Activated naive CD8-positive, alpha-beta T cell treated with anti-CD3 and anti-CD28 coated beads, Interleukin-2, amount 50 U/mL, for 24 hours (primary cell): Measurements from ENCODE around the gene CELF2.

ENCODE experiments used
- ATAC-seq: fragments of 150-1000 bp; cut with Tn5 transposase; one replicate; pipeline ENCODE4 v1.10.0; 2021
- DNase-seq: peaks from one replicate; pipeline ENCODE4 v3.0.0; 2021
- H3K27ac Mint-ChIP-seq: one replicate; pipeline ENCODE4 v1.8.0; 2021; ENCODE audit warnings: mild to moderate bottlenecking, mixed read lengths
- H3K27me3 Mint-ChIP-seq: one replicate; pipeline ENCODE4 v1.8.0; 2021; ENCODE audit warnings: mixed read lengths
- H3K36me3 Mint-ChIP-seq: one replicate; pipeline ENCODE4 v1.8.0; 2021; ENCODE audit warnings: low read depth, mixed read lengths
- H3K4me1 Mint-ChIP-seq: one replicate; pipeline ENCODE4 v1.8.0; 2021; ENCODE audit warnings: mixed read lengths
- H3K4me3 Mint-ChIP-seq: one replicate; pipeline ENCODE4 v1.8.0; 2021; ENCODE audit warnings: mild to moderate bottlenecking, moderate library complexity, mixed read lengths
- H3K9me3 Mint-ChIP-seq: one replicate; pipeline ENCODE4 v1.8.0; 2021; ENCODE audit warnings: mixed read lengths

Gene CELF2

GRCh38 chr10:11011984-11012383 lies 5.7 kb upstream of the CELF2 start:
- Mint-ChIP-seq H3K27ac (no peak overlapping the region), H3K4me1 (peaks cover 3% of the 10 kb centered on the region), H3K27me3 (peaks cover 73% of the 10 kb centered on the region), H3K36me3 (no peaks in the 10 kb centered on the region), H3K4me3 (no peak overlapping the region), H3K9me3 (no peaks in the 10 kb centered on the region)
- no peak for ATAC-seq
- no peak for DNase-seq

GRCh38 chr10:11012421-11013295 lies 5.0 kb upstream of the CELF2 start:
- ATAC-seq, result no peak
- Mint-ChIP-seq H3K36me3 (no peaks in the 10 kb centered on the region), H3K27me3 (peaks cover 75% of the 10 kb centered on the region), H3K27ac (no peak overlapping the region), H3K4me1 (peaks cover 7% of the 10 kb centered on the region), H3K4me3 (no peak overlapping the region), H3K9me3 (no peaks in the 10 kb centered on the region)
- DNase-seq, result no peak

GRCh38 chr10:11013836-11014235 lies 3.8 kb upstream of the CELF2 start:
- H3K27ac Mint-ChIP-seq, result no peak overlapping the region
- H3K4me1 Mint-ChIP-seq, result peaks cover 10% of the 10 kb centered on the region
- no peaks in the 10 kb centered on the region for H3K36me3 Mint-ChIP-seq
- no peak for DNase-seq
- no peak for ATAC-seq
- H3K4me3 Mint-ChIP-seq, result no peak overlapping the region
- H3K9me3 Mint-ChIP-seq, result no peaks in the 10 kb centered on the region
- peaks cover 67% of the 10 kb centered on the region for H3K27me3 Mint-ChIP-seq

DNA sequence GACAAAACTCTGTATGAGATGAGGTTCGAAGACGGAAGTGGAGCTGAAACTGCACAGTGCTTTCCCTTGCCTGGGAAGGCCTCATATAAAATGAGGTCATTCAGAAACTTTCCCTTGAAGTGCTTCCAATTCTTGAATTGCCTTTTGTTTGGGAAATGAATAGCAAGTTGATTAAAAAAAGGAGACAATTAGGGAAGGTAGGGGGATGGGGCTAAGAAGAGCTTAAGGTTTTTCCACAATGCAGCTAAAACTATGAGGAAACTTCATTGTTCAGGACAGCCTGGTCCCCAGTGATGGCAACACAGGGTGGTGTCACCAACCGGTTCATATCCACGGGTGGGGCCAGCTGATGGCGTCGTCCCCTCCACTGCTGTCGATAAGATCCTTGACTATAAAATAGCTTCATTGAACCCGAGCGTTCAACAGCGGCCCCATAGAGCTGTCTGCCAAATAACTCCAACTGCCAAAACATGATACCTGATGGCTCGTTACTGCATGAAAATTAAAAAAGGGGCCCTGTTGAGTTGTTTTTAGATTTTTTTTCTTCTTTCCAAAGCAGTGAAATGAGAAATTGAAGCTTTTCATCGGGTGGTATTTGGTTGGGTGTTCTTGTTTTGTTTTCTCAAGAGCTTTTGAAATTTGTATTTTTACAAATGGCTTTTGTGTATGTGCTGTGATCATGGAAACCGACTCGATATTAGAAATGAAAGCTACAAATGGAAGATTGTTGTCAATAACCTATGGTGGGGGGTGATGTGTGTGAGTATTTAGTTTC lies 2.8 kb upstream of the CELF2 start:
- ATAC-seq, result no peak
- no peak overlapping the region for H3K27ac Mint-ChIP-seq
- H3K4me3 Mint-ChIP-seq, result no peak overlapping the region
- no peaks in the 10 kb centered on the region for H3K9me3 Mint-ChIP-seq
- H3K4me1 Mint-ChIP-seq, result peaks cover 11% of the 10 kb centered on the region
- no peak for DNase-seq
- H3K27me3 Mint-ChIP-seq, result peaks cover 70% of the 10 kb centered on the region
- H3K36me3 Mint-ChIP-seq, result no peaks in the 10 kb centered on the region

DNA sequence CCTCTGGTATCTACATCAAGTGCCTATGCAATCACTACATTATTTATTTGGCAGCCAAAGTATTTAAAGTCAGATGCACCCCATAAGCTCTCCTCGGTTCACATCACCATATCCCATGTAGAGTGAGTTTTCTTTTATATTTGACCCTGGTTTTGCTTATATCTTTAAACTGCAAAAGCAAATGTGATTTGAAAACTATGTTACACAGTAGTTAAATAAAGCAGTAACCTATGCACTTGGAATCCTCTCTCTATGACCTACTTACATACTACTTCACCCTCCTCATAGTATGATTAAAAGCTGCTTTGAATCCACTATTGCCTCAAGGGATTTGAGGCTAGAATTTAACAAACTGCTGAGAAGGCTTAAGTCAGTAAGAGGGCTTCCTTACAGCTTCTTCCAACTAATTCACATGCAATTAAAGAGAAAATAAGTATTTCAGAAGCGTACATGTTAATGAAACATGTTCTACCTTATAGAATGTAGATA lies 2.2 kb upstream of the CELF2 start:
- ATAC-seq (no peak), DNase-seq (no peak)
- Mint-ChIP-seq H3K9me3 (no peaks in the 10 kb centered on the region), H3K27ac (no peak overlapping the region), H3K36me3 (no peaks in the 10 kb centered on the region), H3K4me3 (no peak overlapping the region), H3K27me3 (peaks cover 71% of the 10 kb centered on the region), H3K4me1 (peaks cover 11% of the 10 kb centered on the region)

- no peak for DNase-seq
These were observed 587 bp upstream of the CELF2 start for GRCh38 chr10:11017000-11017569.

GRCh38 chr10:11018432-11018841 lies 765 bp downstream of the CELF2 start:
- H3K9me3 Mint-ChIP-seq, result no peaks in the 10 kb centered on the region
- ATAC-seq, result no peak
- DNase-seq, result peak; percentile 34
- peaks cover 72% of the 10 kb centered on the region for H3K27me3 Mint-ChIP-seq
- peak overlapping the region; percentile 69 for H3K4me3 Mint-ChIP-seq
- H3K36me3 Mint-ChIP-seq, result no peaks in the 10 kb centered on the region
- H3K4me1 Mint-ChIP-seq, result peaks cover 11% of the 10 kb centered on the region
- peak overlapping the region; percentile 65 for H3K27ac Mint-ChIP-seq

More at GRCh38 chr10:11017000-11017569, 587 bp upstream of the CELF2 start:
- Mint-ChIP-seq H3K36me3 (no peaks in the 10 kb centered on the region), H3K27ac (no peak overlapping the region), H3K27me3 (peaks cover 71% of the 10 kb centered on the region), H3K4me1 (peaks cover 11% of the 10 kb centered on the region), H3K9me3 (no peaks in the 10 kb centered on the region), H3K4me3 (peak overlapping the region; percentile 62)
- no peak for ATAC-seq

GRCh38 chr10:11018855-11019631 lies 1.4 kb downstream of the CELF2 start:
- H3K4me3 Mint-ChIP-seq, result peak overlapping the region; percentile 69

GRCh38 chr10:11019724-11020547 lies 2.3 kb downstream of the CELF2 start:
- Mint-ChIP-seq H3K4me3 (no peak overlapping the region), H3K27ac (no peak overlapping the region), H3K27me3 (peaks cover 69% of the 10 kb centered on the region), H3K4me1 (peaks cover 11% of the 10 kb centered on the region), H3K36me3 (no peaks in the 10 kb centered on the region), H3K9me3 (no peaks in the 10 kb centered on the region)
- DNase-seq (no peak), ATAC-seq (no peak)

More at GRCh38 chr10:11018855-11019631, 1.4 kb downstream of the CELF2 start:
- no peak for DNase-seq
- Mint-ChIP-seq H3K27me3 (peaks cover 75% of the 10 kb centered on the region), H3K9me3 (no peaks in the 10 kb centered on the region), H3K4me1 (peaks cover 11% of the 10 kb centered on the region), H3K36me3 (no peaks in the 10 kb centered on the region), H3K27ac (peak overlapping the region; percentile 65)
- no peak for ATAC-seq

GRCh38 chr10:11020548-11020942 lies 2.9 kb downstream of the CELF2 start:
- Mint-ChIP-seq H3K4me3 (no peak overlapping the region), H3K27ac (no peak overlapping the region), H3K9me3 (no peaks in the 10 kb centered on the region), H3K4me1 (peaks cover 11% of the 10 kb centered on the region), H3K36me3 (no peaks in the 10 kb centered on the region), H3K27me3 (peaks cover 63% of the 10 kb centered on the region)
- no peak for DNase-seq
- no peak for ATAC-seq

GRCh38 chr10:11022213-11022612 lies 4.5 kb downstream of the CELF2 start:
- H3K27ac Mint-ChIP-seq, result no peak overlapping the region
- no peaks in the 10 kb centered on the region for H3K9me3 Mint-ChIP-seq
- H3K27me3 Mint-ChIP-seq, result peaks cover 51% of the 10 kb centered on the region
- no peak for DNase-seq
- ATAC-seq, result no peak
- H3K36me3 Mint-ChIP-seq, result no peaks in the 10 kb centered on the region
- peaks cover 8% of the 10 kb centered on the region for H3K4me1 Mint-ChIP-seq
- no peak overlapping the region for H3K4me3 Mint-ChIP-seq

- no peak overlapping the region for H3K27ac Mint-ChIP-seq
- no peak overlapping the region for H3K4me3 Mint-ChIP-seq
- ATAC-seq (no peak), DNase-seq (no peak)
- no peaks in the 10 kb centered on the region for H3K36me3 Mint-ChIP-seq
- H3K9me3 Mint-ChIP-seq, result no peaks in the 10 kb centered on the region
- H3K4me1 Mint-ChIP-seq, result peaks cover 7% of the 10 kb centered on the region
- peaks cover 49% of the 10 kb centered on the region for H3K27me3 Mint-ChIP-seq
These were observed 5.6 kb downstream of the CELF2 start for GRCh38 chr10:11023009-11023953.
